Ishikawa (cell line): Measurements from ENCODE around the gene CHST15.

ENCODE experiments used
- CREB1 ChIP-seq: IDR thresholded peaks from 2 replicates; pipeline ENCODE4 v1.6.1; 2012; ENCODE audit warnings: low read depth
- REST ChIP-seq: IDR thresholded peaks from 2 replicates; pipeline ENCODE4 v1.6.1; 2012; ENCODE audit warnings: low read depth, mild to moderate bottlenecking

GRCh38 chr10:124142006-124142739 lies 48.8 kb upstream of the CHST15 start:
- TF ChIP-seq REST: no peak
- TF ChIP-seq CREB1: no peak
